Measurements from ENCODE around the gene NUP37.
"Not testable (repeated sequence)": the region's sequence is repeated elsewhere in the genome, so short reads cannot be mapped to it uniquely, and the experiment has no call there.

DNA sequence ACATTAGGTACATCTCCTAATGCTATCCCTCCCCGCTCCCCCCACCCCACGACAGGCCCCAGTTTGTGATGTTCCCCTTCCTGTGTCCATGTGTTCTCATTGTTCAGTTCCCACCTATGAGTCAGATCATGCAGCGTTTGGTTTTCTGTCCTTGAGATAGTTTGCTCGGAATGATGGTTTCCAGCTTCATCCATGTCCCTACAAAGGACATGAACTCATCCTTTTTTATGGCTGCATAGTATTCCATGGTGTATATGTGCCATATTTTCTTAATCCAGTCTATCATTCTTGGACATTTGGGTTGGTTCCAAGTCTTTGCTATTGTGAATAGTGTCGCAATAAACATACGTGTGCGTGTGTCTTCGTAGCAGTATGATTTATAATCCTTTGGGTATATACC is 17.7 kb upstream of the NUP37 start:
- not testable (repeated sequence) for TF ChIP-seq POLR2A, CTCF, POLR2AphosphoS5, EP300 (IDR thresholded peaks at IDR 0.05)
